Stimulated activated CD8-positive, alpha-beta memory T cell treated with anti-CD3 and anti-CD28 coated beads, Interleukin-15, amount 100 ng/mL, for 24 hours (primary cell): Measurements from ENCODE around the gene CCDC38.
"Not testable (repeated sequence)": the region's sequence is repeated elsewhere in the genome, so short reads cannot be mapped to it uniquely, and the experiment has no call there.

Experiments
- DNase-seq: peaks from one replicate; pipeline ENCODE4 v3.0.0-alpha.2; 2020; ENCODE audit warnings: low read depth

Gene CCDC38

GRCh38 chr12:95942524-95943329, at the start of gene CCDC38:
Gene CCDC38, minus strand, starts transcription at chr12:95942614. Its CDS starts 6,105 bp downstream, at chr12:95936509.
- DNase-seq = peak; percentile 57

- no peak for DNase-seq
Observed at GRCh38 chr12:95990136-95990535, 47.7 kb upstream of the CCDC38 start.

- no peak for DNase-seq
Observed at GRCh38 chr12:95989504-95990123, 47.2 kb upstream of the CCDC38 start.

GRCh38 chr12:95988506-95989275, 46.3 kb upstream of the CCDC38 start:
- no peak for DNase-seq

- no peak for DNase-seq
Observed at GRCh38 chr12:95986635-95987570, 44.5 kb upstream of the CCDC38 start.

GRCh38 chr12:95984682-95985081, 42.3 kb upstream of the CCDC38 start:
- no peak for DNase-seq

GRCh38 chr12:95982602-95983001, 40.2 kb upstream of the CCDC38 start:
- DNase-seq = no peak

- DNase-seq = no peak
Observed at GRCh38 chr12:95980437-95980836, 38.0 kb upstream of the CCDC38 start.

- no peak for DNase-seq
Observed at GRCh38 chr12:95978774-95979173, 36.4 kb upstream of the CCDC38 start.

- no peak for DNase-seq
Observed at GRCh38 chr12:95978351-95978750, 35.9 kb upstream of the CCDC38 start.

- no peak for DNase-seq
Observed at GRCh38 chr12:95977764-95978305, 35.4 kb upstream of the CCDC38 start.

- DNase-seq = no peak
Observed at GRCh38 chr12:95976416-95976832, 34.0 kb upstream of the CCDC38 start.

GRCh38 chr12:95975491-95975890, 33.1 kb upstream of the CCDC38 start:
- DNase-seq = no peak

GRCh38 chr12:95974358-95974757, 31.9 kb upstream of the CCDC38 start:
- no peak for DNase-seq

- DNase-seq = no peak
Observed at GRCh38 chr12:95972832-95973456, 30.5 kb upstream of the CCDC38 start.

- DNase-seq = no peak
Observed at GRCh38 chr12:95970905-95971304, 28.5 kb upstream of the CCDC38 start.

GRCh38 chr12:95969116-95969515, 26.7 kb upstream of the CCDC38 start:
- DNase-seq = not testable (repeated sequence)

- DNase-seq = no peak
Observed at GRCh38 chr12:95967301-95967700, 24.9 kb upstream of the CCDC38 start.

- DNase-seq = no peak
Observed at GRCh38 chr12:95966287-95966870, 24.0 kb upstream of the CCDC38 start.

GRCh38 chr12:95963096-95963495, 20.7 kb upstream of the CCDC38 start:
- no peak for DNase-seq

- no peak for DNase-seq
Observed at GRCh38 chr12:95962222-95962621, 19.8 kb upstream of the CCDC38 start.
